Stomach (tissue), 4 donors: ENCODE results near the gene PANK2.

Source experiments
- CTCF ChIP-seq, 7 experiments: fragments of 450-650 bp in 4 of 7; fragments of 200-600 bp in 3 of 7; sonication (generic) in 3 of 7; IDR thresholded peaks; one replicate each; pipeline ENCODE4 v1.5.1; 2016 to 2019; ENCODE audit warnings: antibody characterized with exemption in 7 of 7, control low read depth in 2 of 7, mild to moderate bottlenecking in 1 of 7
- POLR2A ChIP-seq, 4 donors: fragments of 450-650 bp; IDR thresholded peaks; one replicate each; pipeline ENCODE4 v1.6.1; 2016; ENCODE audit warnings: antibody characterized with exemption in 4 of 4, control low read depth in 2 of 4, mild to moderate bottlenecking in 1 of 4, moderate library complexity in 1 of 4

- TF ChIP-seq POLR2A (IDR thresholded peaks at IDR 0.05) (no peak), CTCF (IDR thresholded peaks at IDR 0.05) (no peak)
Measured at GRCh38 chr20:3843490-3843889, 45.7 kb upstream of the PANK2 start.
